AG09309 (cell line): ENCODE results near the gene DDX56.

Experiments used
- DNase-seq: peaks from one replicate; pipeline ENCODE4 v3.0.0-alpha.2; 2010; ENCODE audit warnings: low read depth
- H3K4me3 ChIP-seq: 2 replicates; pipeline ENCODE4 v1.5.1; 2011; ENCODE audit warnings: mild to moderate bottlenecking, low read depth, low read length, moderate library complexity; ENCODE audit not compliant: control insufficient read depth
- CTCF ChIP-seq: IDR thresholded peaks from 2 replicates; pipeline ENCODE4 v1.5.1; 2011; ENCODE audit warnings: mild to moderate bottlenecking, low read depth, low read length, inconsistent platforms; ENCODE audit not compliant: insufficient read depth, control insufficient read depth; ENCODE audit errors: missing control alignments

DDX56 gene

GRCh38 chr7:44569959-44570358, 3.7 kb downstream of the DDX56 start:
- TF ChIP-seq CTCF: no peak
- DNase-seq: no peak
- no peak overlapping the region for H3K4me3 ChIP-seq

GRCh38 chr7:44568771-44569560, 4.7 kb downstream of the DDX56 start:
- no peak for DNase-seq
- TF ChIP-seq CTCF: no peak
- no peak overlapping the region for H3K4me3 ChIP-seq

- TF ChIP-seq CTCF: no peak
- no peak overlapping the region for H3K4me3 ChIP-seq
- no peak for DNase-seq
These were observed 5.8 kb downstream of the DDX56 start for GRCh38 chr7:44567884-44568283.

- DNase-seq: no peak
- no peak for TF ChIP-seq CTCF
- H3K4me3 ChIP-seq: no peak overlapping the region
These were observed 7.0 kb downstream of the DDX56 start for GRCh38 chr7:44566680-44567079.

GRCh38 chr7:44565795-44566559, 7.7 kb downstream of the DDX56 start:
- TF ChIP-seq CTCF: no peak
- no peak for DNase-seq

GRCh38 chr7:44565097-44565794, 8.5 kb downstream of the DDX56 start:
- DNase-seq: no peak
- no peak overlapping the region for H3K4me3 ChIP-seq
- peak; percentile 97 for TF ChIP-seq CTCF

More at GRCh38 chr7:44565795-44566559, 7.7 kb downstream of the DDX56 start:
- no peak overlapping the region for H3K4me3 ChIP-seq
